ENCODE measurements around the gene DOCK7.
"Not testable (repeated sequence)": the region's sequence is repeated elsewhere in the genome, so short reads cannot be mapped to it uniquely, and the experiment has no call there.

DOCK7 gene

DNA sequence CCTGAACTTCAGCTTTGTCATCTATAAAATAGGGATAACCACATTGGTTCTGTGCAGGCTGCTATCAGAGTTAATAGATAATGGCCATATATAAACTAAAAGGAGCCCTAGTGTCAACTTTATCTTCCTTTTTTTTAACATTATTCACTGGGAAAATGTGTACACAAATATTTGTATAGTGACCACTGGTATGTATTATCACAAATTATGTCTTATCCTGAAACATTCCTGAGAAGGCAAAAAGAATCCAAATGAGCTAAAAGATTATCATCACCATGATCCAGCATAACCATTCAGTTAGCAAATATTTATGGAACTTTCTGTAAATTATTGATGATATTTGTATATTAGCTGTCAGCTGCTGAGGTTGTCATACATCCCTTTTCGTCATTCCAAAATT is 74.3 kb downstream of the DOCK7 start:
- Histone ChIP-seq H3K9me3 (no peaks in the 10 kb centered on the region), H3K27me3 (ENCODE audit: low read depth) (no peaks in the 10 kb centered on the region), H3K4me3 (no peak overlapping the region), H3K4me1 (no peaks in the 10 kb centered on the region), H3K36me3 (replicated peaks) (peaks cover 5% of the 10 kb centered on the region)
- in situ Hi-C loops (cut with MboI; ENCODE audit: low sequenced_read_pairs), result no loop called here
- no peak for DNase-seq (ENCODE audit: low spot score in 2 of 2)

DNA sequence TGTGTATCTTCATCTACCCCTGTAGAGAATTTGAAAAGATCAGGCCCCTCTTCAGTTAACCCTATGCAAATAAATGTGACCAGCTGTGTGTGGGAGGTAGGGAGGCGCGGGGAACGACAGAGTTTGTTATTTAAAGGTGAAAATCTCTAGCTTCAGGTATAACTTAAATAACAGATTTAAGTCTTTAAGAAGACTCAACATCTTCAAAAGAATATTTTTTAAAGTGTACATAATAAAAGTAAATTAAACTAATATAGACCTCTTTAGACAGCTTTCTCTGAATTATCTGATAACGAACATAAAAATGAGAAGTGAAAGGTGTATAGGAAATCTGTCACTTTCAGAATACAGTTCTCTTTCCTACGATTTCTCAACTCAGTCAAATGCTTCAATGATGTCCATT is 74.9 kb downstream of the DOCK7 start:
- no peak overlapping the region for H3K4me3 ChIP-seq
- DNase-seq (ENCODE audit: low spot score in 2 of 2), result no peak
- in situ Hi-C loops (cut with MboI; ENCODE audit: low sequenced_read_pairs), result no loop called here
- H3K9me3 ChIP-seq, result no peaks in the 10 kb centered on the region
- no peaks in the 10 kb centered on the region for H3K4me1 ChIP-seq
- peaks cover 5% of the 10 kb centered on the region for H3K36me3 ChIP-seq (replicated peaks)
- H3K27me3 ChIP-seq (ENCODE audit: low read depth), result no peaks in the 10 kb centered on the region

GRCh38 chr1:62612770-62613169 is 75.4 kb downstream of the DOCK7 start:
- no peak for DNase-seq (ENCODE audit: low spot score in 2 of 2)
- Histone ChIP-seq H3K27me3 (ENCODE audit: low read depth) (no peaks in the 10 kb centered on the region), H3K9me3 (no peaks in the 10 kb centered on the region), H3K4me3 (no peak overlapping the region), H3K4me1 (no peaks in the 10 kb centered on the region), H3K36me3 (replicated peaks) (peaks cover under 1% of the 10 kb centered on the region; the same call in 1 of the 2 replicates)
- in situ Hi-C loops (cut with MboI; ENCODE audit: low sequenced_read_pairs), result no loop called here

DNA sequence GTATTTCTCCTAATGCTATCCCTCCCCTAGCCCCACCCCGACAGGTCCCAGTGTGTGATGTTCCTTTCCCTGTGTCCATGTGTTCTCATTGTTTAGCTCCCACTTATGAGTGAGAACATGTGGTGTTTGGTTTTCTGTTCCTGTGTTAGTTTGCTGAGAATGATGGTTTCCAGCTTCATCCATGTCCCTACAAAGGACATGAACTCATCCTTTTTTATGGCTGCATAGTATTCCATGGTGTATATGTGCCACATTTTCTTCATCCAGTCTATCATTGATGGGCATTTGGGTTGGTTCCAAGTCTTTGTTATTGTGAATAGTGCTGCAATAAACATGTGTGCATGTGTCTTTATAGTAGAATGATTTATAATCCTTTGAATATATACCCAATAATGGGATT is 77.6 kb downstream of the DOCK7 start:
- H3K4me3 ChIP-seq; H3K36me3 ChIP-seq (replicated peaks); DNase-seq (ENCODE audit: low spot score in 2 of 2); H3K4me1 ChIP-seq; H3K9me3 ChIP-seq; H3K27me3 ChIP-seq (ENCODE audit: low read depth); in situ Hi-C loops (cut with MboI; ENCODE audit: low sequenced_read_pairs): not testable (repeated sequence)

DNA sequence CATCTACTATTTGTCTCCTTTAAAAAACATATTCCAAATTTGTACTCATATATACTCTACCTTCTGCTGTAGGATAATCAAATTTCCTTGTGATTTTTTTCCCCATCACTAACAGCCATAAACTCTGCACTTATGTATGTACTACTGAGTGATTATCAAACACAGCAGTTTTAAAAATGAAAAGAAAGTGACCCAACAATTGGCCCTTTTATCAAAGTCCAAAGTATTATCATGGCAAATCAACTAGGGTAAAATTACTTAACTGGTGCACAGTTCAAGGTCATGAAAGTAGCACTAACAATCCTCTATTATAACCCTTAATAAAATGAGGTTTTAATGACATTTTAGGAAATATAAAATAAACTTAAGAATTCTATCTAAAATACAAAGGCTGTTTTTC is 79.3 kb downstream of the DOCK7 start:
- H3K9me3 ChIP-seq, result no peaks in the 10 kb centered on the region
- no peak overlapping the region for H3K4me3 ChIP-seq
- H3K36me3 ChIP-seq (replicated peaks), result no peaks in the 10 kb centered on the region
- in situ Hi-C loops (cut with MboI; ENCODE audit: low sequenced_read_pairs), result no loop called here
- no peaks in the 10 kb centered on the region for H3K27me3 ChIP-seq (ENCODE audit: low read depth)
- DNase-seq (ENCODE audit: low spot score in 2 of 2), result no peak
- H3K4me1 ChIP-seq, result no peaks in the 10 kb centered on the region

GRCh38 chr1:62601457-62601856 is 86.7 kb downstream of the DOCK7 start:
- H3K36me3 ChIP-seq (replicated peaks), result no peaks in the 10 kb centered on the region
- DNase-seq (ENCODE audit: low spot score in 2 of 2), result no peak
- no peaks in the 10 kb centered on the region for H3K4me1 ChIP-seq
- no peaks in the 10 kb centered on the region for H3K27me3 ChIP-seq (ENCODE audit: low read depth)
- no peak overlapping the region for H3K4me3 ChIP-seq
- in situ Hi-C loops (cut with MboI; ENCODE audit: low sequenced_read_pairs), result no loop called here
- H3K9me3 ChIP-seq, result no peaks in the 10 kb centered on the region

- Histone ChIP-seq H3K27me3 (ENCODE audit: low read depth) (no peaks in the 10 kb centered on the region), H3K9me3 (no peaks in the 10 kb centered on the region), H3K4me3 (no peak overlapping the region), H3K36me3 (replicated peaks) (no peaks in the 10 kb centered on the region), H3K4me1 (no peaks in the 10 kb centered on the region)
- in situ Hi-C loops (cut with MboI; ENCODE audit: low sequenced_read_pairs), result no loop called here
- no peak for DNase-seq (ENCODE audit: low spot score in 2 of 2)
These were observed 89.1 kb downstream of the DOCK7 start for GRCh38 chr1:62599044-62599443.

DNA sequence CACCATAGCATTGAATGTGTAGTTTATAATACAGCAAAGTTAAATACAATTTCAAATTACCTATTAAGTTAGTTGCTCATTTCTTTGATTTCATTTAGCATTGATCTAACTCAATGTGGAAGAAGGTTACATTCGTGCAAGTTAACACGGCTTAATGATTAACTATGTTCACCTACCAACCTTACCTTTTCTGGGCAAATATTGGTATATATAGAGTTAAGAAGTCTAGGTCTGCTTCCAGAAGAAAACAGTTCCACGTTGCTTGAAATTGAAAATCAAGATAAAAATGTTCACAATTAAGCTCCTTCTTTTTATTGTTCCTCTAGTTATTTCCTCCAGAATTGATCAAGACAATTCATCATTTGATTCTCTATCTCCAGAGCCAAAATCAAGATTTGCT is 90.9 kb downstream of the DOCK7 start, which contains the start of gene ANGPTL3:
Gene ANGPTL3 (plus strand): TSS at position 240 of the 400 bp plus-strand sequence. CDS start 47 bp downstream, at position 287.
- in situ Hi-C loops (cut with MboI; ENCODE audit: low sequenced_read_pairs), result no loop called here

GRCh38 chr1:62595647-62596046 is 92.5 kb downstream of the DOCK7 start:
- Histone ChIP-seq H3K4me1 (no peaks in the 10 kb centered on the region), H3K9me3 (no peaks in the 10 kb centered on the region), H3K36me3 (replicated peaks) (no peaks in the 10 kb centered on the region), H3K4me3 (no peak overlapping the region), H3K27me3 (ENCODE audit: low read depth) (no peaks in the 10 kb centered on the region)
- DNase-seq (ENCODE audit: low spot score in 2 of 2), result no peak
- in situ Hi-C loops (cut with MboI; ENCODE audit: low sequenced_read_pairs), result no loop called here

More for the DNA sequence above, 90.9 kb downstream of the DOCK7 start, which contains the start of gene ANGPTL3:
- Histone ChIP-seq H3K36me3 (replicated peaks) (no peaks in the 10 kb centered on the region), H3K9me3 (no peaks in the 10 kb centered on the region), H3K4me3 (no peak within 1 kb of the TSS), H3K27me3 (ENCODE audit: low read depth) (no peaks in the 10 kb centered on the region), H3K4me1 (no peaks in the 10 kb centered on the region)
- no peak for DNase-seq (ENCODE audit: low spot score in 2 of 2)

DNA sequence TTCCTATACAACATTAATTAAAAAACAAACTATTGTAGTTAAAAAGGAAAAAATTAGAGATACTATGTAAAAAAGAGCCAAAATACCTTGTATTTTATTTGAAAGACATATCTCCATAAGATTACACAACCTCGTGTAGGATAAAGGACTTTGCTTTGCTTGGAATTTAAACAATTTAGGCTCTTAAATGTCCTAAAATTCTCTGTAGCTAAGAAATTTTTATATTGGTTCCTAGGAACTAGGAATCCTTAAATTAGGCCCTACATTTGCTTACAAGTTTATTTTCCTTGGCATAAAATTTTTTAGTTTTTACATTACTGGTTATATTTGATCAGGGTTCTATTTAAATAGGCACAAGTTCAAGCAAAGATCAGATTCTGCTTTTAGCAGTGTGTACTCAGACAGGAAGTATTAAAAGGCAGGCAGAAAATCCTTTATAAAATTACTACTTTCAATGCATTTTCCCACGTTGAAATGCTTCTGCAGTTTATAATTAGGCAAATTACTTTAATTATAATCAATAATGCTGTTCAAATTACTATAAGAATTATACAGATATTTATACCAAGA is 94.3 kb downstream of the DOCK7 start:
- Histone ChIP-seq H3K36me3 (replicated peaks) (no peaks in the 10 kb centered on the region), H3K4me3 (no peak overlapping the region), H3K27me3 (ENCODE audit: low read depth) (no peaks in the 10 kb centered on the region), H3K4me1 (no peaks in the 10 kb centered on the region), H3K9me3 (no peaks in the 10 kb centered on the region)
- DNase-seq (ENCODE audit: low spot score in 2 of 2), result no peak
- in situ Hi-C loops (cut with MboI; ENCODE audit: low sequenced_read_pairs), result no loop called here

DNA sequence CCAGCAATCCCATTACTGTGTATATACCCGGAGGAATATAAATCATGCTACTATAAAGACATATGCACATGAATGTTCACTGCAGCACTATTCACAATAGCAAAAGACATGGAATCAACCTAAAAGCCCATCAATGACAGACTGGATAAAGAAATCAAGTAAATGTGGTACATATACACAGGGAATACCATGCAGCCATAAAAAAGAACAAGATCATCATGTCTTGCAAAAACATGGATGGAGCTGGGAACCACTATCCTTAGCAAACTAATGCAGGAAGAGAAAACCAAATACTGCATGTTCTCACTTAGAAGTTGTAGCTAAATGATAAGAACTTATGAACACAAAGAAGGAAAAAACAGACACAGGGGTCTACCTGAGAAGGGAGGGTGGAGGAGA is 97.2 kb downstream of the DOCK7 start:
- no peaks in the 10 kb centered on the region for H3K36me3 ChIP-seq (replicated peaks)
- in situ Hi-C loops (cut with MboI; ENCODE audit: low sequenced_read_pairs), result no loop called here
- no peak for DNase-seq (ENCODE audit: low spot score in 2 of 2)
- no peaks in the 10 kb centered on the region for H3K9me3 ChIP-seq
- H3K4me3 ChIP-seq, result no peak overlapping the region
- H3K4me1 ChIP-seq, result no peaks in the 10 kb centered on the region
- no peaks in the 10 kb centered on the region for H3K27me3 ChIP-seq (ENCODE audit: low read depth)

- Histone ChIP-seq H3K27me3 (ENCODE audit: low read depth) (no peaks in the 10 kb centered on the region), H3K4me3 (no peak overlapping the region), H3K4me1 (no peaks in the 10 kb centered on the region), H3K9me3 (no peaks in the 10 kb centered on the region), H3K36me3 (replicated peaks) (no peaks in the 10 kb centered on the region)
- no peak for DNase-seq (ENCODE audit: low spot score in 2 of 2)
- in situ Hi-C loops (cut with MboI; ENCODE audit: low sequenced_read_pairs), result no loop called here
These were observed 97.8 kb downstream of the DOCK7 start for GRCh38 chr1:62590255-62590969.

DNA sequence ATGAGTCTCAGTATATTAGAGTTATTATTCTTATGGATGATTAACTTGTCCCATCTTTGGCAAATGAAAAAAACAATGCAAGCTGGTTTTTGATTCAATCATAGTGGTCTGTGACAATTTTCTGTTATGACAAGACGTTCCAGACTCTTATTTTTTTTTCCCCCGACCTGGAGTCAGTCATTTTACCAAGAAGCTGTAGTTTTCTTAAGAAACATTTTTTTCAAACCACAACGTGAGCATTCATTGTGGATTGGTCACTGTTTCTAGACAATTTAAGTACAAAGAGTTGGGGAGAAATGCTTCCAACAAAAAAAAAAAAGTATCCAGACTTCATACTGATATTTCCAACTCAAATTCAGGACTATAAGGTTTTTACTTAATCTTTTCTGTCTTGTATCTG is 98.9 kb downstream of the DOCK7 start:
- Histone ChIP-seq H3K9me3 (no peaks in the 10 kb centered on the region), H3K36me3 (replicated peaks) (no peaks in the 10 kb centered on the region), H3K4me3 (no peak overlapping the region), H3K27me3 (ENCODE audit: low read depth) (no peaks in the 10 kb centered on the region), H3K4me1 (no peaks in the 10 kb centered on the region)
- in situ Hi-C loops (cut with MboI; ENCODE audit: low sequenced_read_pairs), result no loop called here
- no peak for DNase-seq (ENCODE audit: low spot score in 2 of 2)

DNA sequence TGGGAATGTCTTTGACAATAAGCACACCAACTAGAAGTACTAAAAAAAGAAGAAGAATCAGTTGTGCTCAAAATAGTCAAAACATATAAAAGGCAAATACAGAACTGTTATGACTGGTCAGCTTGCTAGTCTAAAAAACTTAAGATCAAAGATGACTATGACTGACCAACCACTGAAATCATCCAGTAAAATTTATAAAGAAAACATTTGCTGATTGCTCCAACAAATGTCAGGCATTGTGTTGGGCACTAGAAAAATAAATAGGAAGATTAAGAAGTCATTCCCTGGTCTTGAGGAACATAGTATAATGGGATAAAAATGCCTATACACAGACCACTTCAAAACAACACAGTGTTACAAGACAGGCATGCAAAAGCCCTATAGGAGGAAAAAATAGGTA is 100.2 kb downstream of the DOCK7 start:
- no peak for DNase-seq (ENCODE audit: low spot score in 2 of 2)
- H3K4me1 ChIP-seq, result no peaks in the 10 kb centered on the region
- H3K9me3 ChIP-seq, result no peaks in the 10 kb centered on the region
- in situ Hi-C loops (cut with MboI; ENCODE audit: low sequenced_read_pairs), result no loop called here
- no peaks in the 10 kb centered on the region for H3K27me3 ChIP-seq (ENCODE audit: low read depth)
- no peak overlapping the region for H3K4me3 ChIP-seq
- no peaks in the 10 kb centered on the region for H3K36me3 ChIP-seq (replicated peaks)

All from HAP-1 (cell line).